Fibroblast of lung (primary cell): ENCODE measurements around the gene LCORL.

ENCODE experiments used
- CTCF ChIP-seq, 2 donors: IDR thresholded peaks in 1 of 2; conservative IDR thresholded peaks in 1 of 2; 1 replicate in 1 of 2; 2 replicates in 1 of 2; pipeline ENCODE4 v1.5.1; 2011 to 2012; ENCODE audit warnings: low read length in 2 of 2, control low read depth in 1 of 2, inconsistent platforms in 1 of 2, low read depth in 1 of 2, mild to moderate bottlenecking in 1 of 2
- EZH2 ChIP-seq: IDR thresholded peaks from 2 replicates; pipeline ENCODE4 v1.5.1; 2012; ENCODE audit warnings: low read length, control low read depth, mild to moderate bottlenecking; ENCODE audit errors: missing control alignments

- TF ChIP-seq CTCF (conservative IDR thresholded peaks at IDR 0.05 in 1 of 2, IDR thresholded peaks at IDR 0.05 in 1 of 2; ENCODE audit: low read depth in 1 of 2, low read length in 2 of 2) (no peak), EZH2 (no peak)
These were observed 27.9 kb upstream of the LCORL start for GRCh38 chr4:18049446-18049845.
